GM10248 (cell line): ENCODE results near the gene GIT2.
A peak's percentile ranks its signal among the peaks of the same experiment; 100 is the strongest.

Experiments used
- CTCF ChIA-PET: fragments of 300-600 bp; sonication (Branson Sonifier 250); formaldehyde crosslinking; extraction: SDS; loops from one replicate; lab custom pipeline; 2021; ENCODE audit warnings: antibody characterized with exemption; lab: Yijun Ruan, JAX
- POLR2A ChIA-PET: fragments of 350-650 bp; sonication (Branson Sonifier 250); formaldehyde crosslinking; extraction: SDS; loops from one replicate; lab custom pipeline; 2020; ENCODE audit warnings: antibody characterized with exemption; lab: Yijun Ruan, JAX
- DNase-seq: peaks from one replicate; pipeline ENCODE4 v3.0.0; 2012; ENCODE audit errors: extremely low spot score
- TF ChIP-seq, protein P1 (sequence below): IDR thresholded peaks from 2 replicates; pipeline ENCODE4 v1.5.1; 2012; ENCODE audit warnings: mild to moderate bottlenecking, low read depth; ENCODE audit errors: extremely low read depth, missing control alignments, control extremely low read depth

The GIT2 gene

DNA sequence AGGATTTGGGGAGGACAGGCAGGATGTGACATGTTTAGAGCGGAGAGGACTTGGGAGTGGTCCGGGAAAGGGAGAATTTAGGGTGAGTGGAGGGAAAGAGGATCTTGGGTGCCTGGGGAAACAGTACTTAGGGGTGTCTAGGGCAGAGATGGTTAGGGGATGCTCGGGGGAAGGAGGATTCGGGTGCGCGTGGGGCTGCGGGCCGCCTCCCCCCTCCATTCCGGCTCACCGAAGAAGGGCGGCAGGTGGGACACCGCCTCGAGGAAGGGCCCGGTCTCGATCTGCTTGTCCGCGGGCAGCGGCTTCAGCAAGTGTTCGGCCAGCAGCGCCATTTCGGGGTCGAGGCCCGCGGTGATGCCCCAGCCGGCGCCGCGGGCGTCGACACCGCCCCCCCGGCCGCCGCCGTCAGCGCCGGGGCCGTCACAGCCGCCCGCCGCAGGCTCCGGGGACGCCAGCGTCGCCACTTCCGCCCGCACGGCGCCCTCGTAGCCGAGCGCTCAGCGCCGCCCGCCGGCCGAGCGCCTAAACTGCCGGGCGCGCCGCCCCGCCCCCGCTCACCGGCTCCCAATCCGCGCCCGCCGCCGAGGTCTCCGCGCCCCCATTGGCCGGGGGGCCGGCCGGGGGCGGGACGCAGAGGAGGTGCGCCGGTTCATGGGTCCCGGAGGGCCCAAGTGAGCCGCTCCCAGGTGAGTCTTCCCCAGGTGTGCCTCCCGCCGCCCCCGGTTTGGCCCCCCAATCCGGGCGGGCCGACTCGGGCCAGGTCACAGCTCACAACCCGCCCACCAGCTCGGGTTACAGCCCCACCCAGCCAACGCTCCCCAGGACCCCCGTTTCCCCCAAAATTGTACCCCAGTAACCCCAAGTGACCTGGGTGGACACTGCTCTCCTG lies 115.9 kb downstream of the GIT2 start, which contains the start of gene GLTP:
TSS of gene GLTP (minus strand) at position 499 of the 889 bp plus-strand sequence. CDS start at position 332, 167 bp downstream.
- TF ChIP-seq, protein P1, sequence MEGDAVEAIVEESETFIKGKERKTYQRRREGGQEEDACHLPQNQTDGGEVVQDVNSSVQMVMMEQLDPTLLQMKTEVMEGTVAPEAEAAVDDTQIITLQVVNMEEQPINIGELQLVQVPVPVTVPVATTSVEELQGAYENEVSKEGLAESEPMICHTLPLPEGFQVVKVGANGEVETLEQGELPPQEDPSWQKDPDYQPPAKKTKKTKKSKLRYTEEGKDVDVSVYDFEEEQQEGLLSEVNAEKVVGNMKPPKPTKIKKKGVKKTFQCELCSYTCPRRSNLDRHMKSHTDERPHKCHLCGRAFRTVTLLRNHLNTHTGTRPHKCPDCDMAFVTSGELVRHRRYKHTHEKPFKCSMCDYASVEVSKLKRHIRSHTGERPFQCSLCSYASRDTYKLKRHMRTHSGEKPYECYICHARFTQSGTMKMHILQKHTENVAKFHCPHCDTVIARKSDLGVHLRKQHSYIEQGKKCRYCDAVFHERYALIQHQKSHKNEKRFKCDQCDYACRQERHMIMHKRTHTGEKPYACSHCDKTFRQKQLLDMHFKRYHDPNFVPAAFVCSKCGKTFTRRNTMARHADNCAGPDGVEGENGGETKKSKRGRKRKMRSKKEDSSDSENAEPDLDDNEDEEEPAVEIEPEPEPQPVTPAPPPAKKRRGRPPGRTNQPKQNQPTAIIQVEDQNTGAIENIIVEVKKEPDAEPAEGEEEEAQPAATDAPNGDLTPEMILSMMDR = peak; percentile 93
- peak; percentile 98 for DNase-seq
- CTCF ChIA-PET = interaction anchor here (1.0 to 4.4 kb wide), 6 partner anchors 13 to 76 kb away, joined by 3 to 31 read pairs (median 6); no protein-coding TSS in a partner anchor
- POLR2A ChIA-PET = no interaction called here
